Gastrocnemius medialis (tissue), 4 donors: ENCODE results near the gene TCF4.

Experiments
- POLR2A ChIP-seq, 2 donors: fragments of 450-650 bp; IDR thresholded peaks; one replicate each; pipeline ENCODE4 v1.6.1; 2017; ENCODE audit warnings: antibody characterized with exemption in 2 of 2, mild to moderate bottlenecking in 2 of 2, moderate library complexity in 2 of 2
- TF ChIP-seq, protein P1 (sequence below), 5 experiments: fragments of 450-650 bp in 3 of 5; fragments of 200-600 bp in 2 of 5; sonication (generic) in 2 of 5; IDR thresholded peaks in 4 of 5; conservative IDR thresholded peaks in 1 of 5; 1 replicate in 4 of 5; 2 replicates in 1 of 5; pipeline ENCODE4 v1.5.1; 2016 to 2019; ENCODE audit warnings: antibody characterized with exemption in 5 of 5, mild to moderate bottlenecking in 3 of 5, moderate library complexity in 3 of 5

DNA sequence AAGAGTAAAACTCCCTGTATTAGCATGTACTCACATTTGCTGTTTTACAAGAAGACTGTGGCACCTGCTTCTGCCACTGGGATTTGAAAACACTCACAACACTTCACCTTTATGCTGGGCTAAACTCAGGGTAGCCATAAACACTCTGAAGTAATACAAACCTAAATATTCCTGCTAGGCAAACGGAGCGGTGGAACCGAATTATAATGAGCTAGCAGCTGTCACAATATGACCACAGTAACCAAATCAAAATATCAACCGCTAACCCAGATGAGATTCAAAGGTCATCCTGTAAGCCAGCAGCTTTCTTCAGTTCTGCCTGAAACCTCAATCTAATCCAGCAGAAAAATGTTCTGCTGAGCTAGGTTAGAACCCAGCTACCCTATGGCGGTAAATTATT lies 132.1 kb downstream of the TCF4 start:
- TF ChIP-seq, protein P1, sequence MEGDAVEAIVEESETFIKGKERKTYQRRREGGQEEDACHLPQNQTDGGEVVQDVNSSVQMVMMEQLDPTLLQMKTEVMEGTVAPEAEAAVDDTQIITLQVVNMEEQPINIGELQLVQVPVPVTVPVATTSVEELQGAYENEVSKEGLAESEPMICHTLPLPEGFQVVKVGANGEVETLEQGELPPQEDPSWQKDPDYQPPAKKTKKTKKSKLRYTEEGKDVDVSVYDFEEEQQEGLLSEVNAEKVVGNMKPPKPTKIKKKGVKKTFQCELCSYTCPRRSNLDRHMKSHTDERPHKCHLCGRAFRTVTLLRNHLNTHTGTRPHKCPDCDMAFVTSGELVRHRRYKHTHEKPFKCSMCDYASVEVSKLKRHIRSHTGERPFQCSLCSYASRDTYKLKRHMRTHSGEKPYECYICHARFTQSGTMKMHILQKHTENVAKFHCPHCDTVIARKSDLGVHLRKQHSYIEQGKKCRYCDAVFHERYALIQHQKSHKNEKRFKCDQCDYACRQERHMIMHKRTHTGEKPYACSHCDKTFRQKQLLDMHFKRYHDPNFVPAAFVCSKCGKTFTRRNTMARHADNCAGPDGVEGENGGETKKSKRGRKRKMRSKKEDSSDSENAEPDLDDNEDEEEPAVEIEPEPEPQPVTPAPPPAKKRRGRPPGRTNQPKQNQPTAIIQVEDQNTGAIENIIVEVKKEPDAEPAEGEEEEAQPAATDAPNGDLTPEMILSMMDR (IDR thresholded peaks at IDR 0.05 in 4 of 5, conservative IDR thresholded peaks at IDR 0.05 in 1 of 5), result no peak
- no peak for TF ChIP-seq POLR2A (IDR thresholded peaks at IDR 0.05)
